ENCODE measurements around the gene STIM2. TPM values are rescaled to one million over a fixed set of nuclear protein-coding genes. Genes with fewer than 3 reads are reported as not detected.

STIM2 gene
- total and polyA plus RNA-seq, 2 donors (not counting 1 experiment from before 2014, with no cell fraction given) = 48.6 to 96.0 TPM

DNA sequence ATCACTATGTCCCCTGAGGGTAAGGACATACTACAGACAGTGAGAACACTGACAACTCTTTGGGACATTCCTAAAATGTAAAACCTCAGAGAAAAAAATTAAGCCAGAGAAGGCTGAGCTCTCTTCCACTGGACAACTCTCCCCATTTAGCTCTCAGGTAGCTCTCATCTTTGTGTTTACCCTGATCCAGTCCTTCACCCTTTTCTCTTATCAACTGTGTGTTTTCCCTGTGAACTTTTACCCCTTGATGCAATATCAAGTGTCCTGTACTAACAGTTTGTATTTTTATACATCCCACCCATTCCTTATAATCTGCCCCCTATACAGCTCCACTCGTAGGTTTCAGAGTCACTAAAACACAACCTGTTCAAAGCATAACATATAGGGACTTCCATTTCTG lies 182.6 kb downstream of the STIM2 start:
- no peak for DNase-seq
- intact Hi-C loops (cut with micrococcal nuclease) = no loop called here
- no CpG with 5 or more reads among the region's 1 CpG for WGBS (ENCODE audit: insufficient coverage)
- H4K20me1 ChIP-seq (ENCODE audit: control insufficient read depth, insufficient read depth, low read length, poor library complexity, severe bottlenecking) = no peaks in the 10 kb centered on the region
- peaks cover 0 to 8% (median 0%) of the 10 kb centered on the region in 4 experiments for H3K27me3 ChIP-seq (replicated peaks in 1 of 4; ENCODE audit: control extremely low read depth in 1 of 4, control insufficient read depth in 3 of 4, insufficient read depth in 4 of 4, low read length in 3 of 4)
- peaks cover 4 to 13% (median 10%) of the 10 kb centered on the region in 3 donors for H3K9me3 ChIP-seq (ENCODE audit: control extremely low read depth in 1 of 3, control insufficient read depth in 2 of 3, insufficient read depth in 1 of 3, low read length in 2 of 3)
- H3K27ac ChIP-seq (ENCODE audit: low read length in 2 of 2) = no peak overlapping the region
- H3K4me3 Mint-ChIP-seq = no peak overlapping the region
- no peaks in the 10 kb centered on the region for H3K79me2 ChIP-seq (ENCODE audit: control insufficient read depth, insufficient read depth, low read length)
- H3K9ac ChIP-seq (ENCODE audit: low read length) = no peak overlapping the region
- H3K27me3 Mint-ChIP-seq = peaks cover 33% of the 10 kb centered on the region
- no peak overlapping the region for H3K27ac Mint-ChIP-seq
- no peak for TF ChIP-seq EZH2 (IDR thresholded peaks at IDR 0.05; ENCODE audit: borderline replicate concordance, insufficient read depth, low read depth, low read length, poor library complexity, severe bottlenecking)
- TF ChIP-seq, protein P1, sequence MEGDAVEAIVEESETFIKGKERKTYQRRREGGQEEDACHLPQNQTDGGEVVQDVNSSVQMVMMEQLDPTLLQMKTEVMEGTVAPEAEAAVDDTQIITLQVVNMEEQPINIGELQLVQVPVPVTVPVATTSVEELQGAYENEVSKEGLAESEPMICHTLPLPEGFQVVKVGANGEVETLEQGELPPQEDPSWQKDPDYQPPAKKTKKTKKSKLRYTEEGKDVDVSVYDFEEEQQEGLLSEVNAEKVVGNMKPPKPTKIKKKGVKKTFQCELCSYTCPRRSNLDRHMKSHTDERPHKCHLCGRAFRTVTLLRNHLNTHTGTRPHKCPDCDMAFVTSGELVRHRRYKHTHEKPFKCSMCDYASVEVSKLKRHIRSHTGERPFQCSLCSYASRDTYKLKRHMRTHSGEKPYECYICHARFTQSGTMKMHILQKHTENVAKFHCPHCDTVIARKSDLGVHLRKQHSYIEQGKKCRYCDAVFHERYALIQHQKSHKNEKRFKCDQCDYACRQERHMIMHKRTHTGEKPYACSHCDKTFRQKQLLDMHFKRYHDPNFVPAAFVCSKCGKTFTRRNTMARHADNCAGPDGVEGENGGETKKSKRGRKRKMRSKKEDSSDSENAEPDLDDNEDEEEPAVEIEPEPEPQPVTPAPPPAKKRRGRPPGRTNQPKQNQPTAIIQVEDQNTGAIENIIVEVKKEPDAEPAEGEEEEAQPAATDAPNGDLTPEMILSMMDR (IDR thresholded peaks at IDR 0.05) = no peak
- H3K4me1 ChIP-seq (ENCODE audit: control insufficient read depth in 2 of 2, insufficient read depth in 2 of 2, low read length in 2 of 2) = peaks cover 9 to 10% of the 10 kb centered on the region in 2 donors
- no peaks in the 10 kb centered on the region for H3K36me3 ChIP-seq (replicated peaks in 1 of 2; ENCODE audit: control extremely low read depth in 1 of 2, control insufficient read depth in 1 of 2, extremely low read depth in 1 of 2, insufficient read depth in 2 of 2, low read length in 1 of 2)
- peaks cover 11% of the 10 kb centered on the region for H3K4me1 Mint-ChIP-seq
- ATAC-seq (ENCODE audit: low read depth) = no peak
- CTCF ChIA-PET = no interaction called here
- POLR2A ChIA-PET = no interaction called here
- no peak overlapping the region for H3K4me3 ChIP-seq (ENCODE audit: control extremely low read depth in 1 of 5, extremely low read depth in 1 of 5, insufficient read depth in 1 of 5, low read depth in 2 of 5, low read length in 4 of 5)
- H2AFZ ChIP-seq (ENCODE audit: insufficient read depth, low read depth, low read length, poor library complexity, severe bottlenecking) = no peak overlapping the region
- peaks cover 2% of the 10 kb centered on the region for H3K9me3 Mint-ChIP-seq (ENCODE audit: insufficient read depth)
- no peak overlapping the region for H3K4me2 ChIP-seq (replicated peaks; ENCODE audit: low read depth, low read length, poor library complexity, severe bottlenecking)

DNA sequence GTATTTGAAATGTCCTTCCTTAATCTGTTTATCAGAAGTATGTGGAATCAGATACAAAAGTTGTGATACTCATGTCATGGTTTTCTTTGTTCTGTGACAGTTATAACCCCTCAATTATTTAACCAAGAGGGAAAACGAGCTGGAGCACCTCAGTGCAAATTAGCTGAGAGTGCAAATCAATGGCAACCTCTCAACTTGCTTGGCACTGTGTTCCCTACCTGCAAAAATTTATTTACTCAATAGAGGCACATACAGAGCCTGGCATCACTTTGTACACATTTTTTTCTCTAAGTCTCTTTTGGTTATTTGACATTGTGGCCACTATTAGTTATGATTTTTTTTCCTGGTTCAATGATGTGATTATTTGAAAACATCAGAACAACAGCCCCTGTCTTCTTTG lies 186.2 kb downstream of the STIM2 start:
- ATAC-seq (ENCODE audit: low read depth) = no peak
- H3K4me1 Mint-ChIP-seq = peaks cover 8% of the 10 kb centered on the region
- CTCF ChIA-PET = interaction anchor here (0.8 kb wide), 1 partner anchor 8 kb away, joined by 3 read pairs; no protein-coding TSS in a partner anchor
- H3K27ac Mint-ChIP-seq = no peak overlapping the region
- H3K9me3 Mint-ChIP-seq (ENCODE audit: insufficient read depth) = peaks cover 2% of the 10 kb centered on the region
- H3K4me1 ChIP-seq (ENCODE audit: control insufficient read depth in 2 of 2, insufficient read depth in 2 of 2, low read length in 2 of 2) = peaks cover 7% of the 10 kb centered on the region in 2 donors
- peaks cover 3 to 13% (median 5%) of the 10 kb centered on the region in 3 donors for H3K9me3 ChIP-seq (ENCODE audit: control extremely low read depth in 1 of 3, control insufficient read depth in 2 of 3, insufficient read depth in 1 of 3, low read length in 2 of 3)
- WGBS (ENCODE audit: insufficient coverage) = no CpG with 5 or more reads among the region's 1 CpG
- no peak overlapping the region for H3K4me2 ChIP-seq (replicated peaks; ENCODE audit: low read depth, low read length, poor library complexity, severe bottlenecking)
- H3K27ac ChIP-seq (ENCODE audit: low read length in 2 of 2) = no peak overlapping the region
- TF ChIP-seq EZH2 (IDR thresholded peaks at IDR 0.05; ENCODE audit: borderline replicate concordance, insufficient read depth, low read depth, low read length, poor library complexity, severe bottlenecking) = no peak
- TF ChIP-seq, protein P1 (IDR thresholded peaks at IDR 0.05) = no peak
- no peak overlapping the region for H2AFZ ChIP-seq (ENCODE audit: insufficient read depth, low read depth, low read length, poor library complexity, severe bottlenecking)
- no peaks in the 10 kb centered on the region for H3K36me3 ChIP-seq (replicated peaks in 1 of 2; ENCODE audit: control extremely low read depth in 1 of 2, control insufficient read depth in 1 of 2, extremely low read depth in 1 of 2, insufficient read depth in 2 of 2, low read length in 1 of 2)
- H3K79me2 ChIP-seq (ENCODE audit: control insufficient read depth, insufficient read depth, low read length) = no peaks in the 10 kb centered on the region
- H3K27me3 Mint-ChIP-seq = peaks cover 40% of the 10 kb centered on the region
- no peaks in the 10 kb centered on the region for H4K20me1 ChIP-seq (ENCODE audit: control insufficient read depth, insufficient read depth, low read length, poor library complexity, severe bottlenecking)
- no peak overlapping the region for H3K4me3 Mint-ChIP-seq
- no peak for DNase-seq
- POLR2A ChIA-PET = no interaction called here
- H3K4me3 ChIP-seq (ENCODE audit: control extremely low read depth in 1 of 5, extremely low read depth in 1 of 5, insufficient read depth in 1 of 5, low read depth in 2 of 5, low read length in 4 of 5) = no peak overlapping the region
- H3K9ac ChIP-seq (ENCODE audit: low read length) = no peak overlapping the region
- H3K27me3 ChIP-seq (replicated peaks in 1 of 4; ENCODE audit: control extremely low read depth in 1 of 4, control insufficient read depth in 3 of 4, insufficient read depth in 4 of 4, low read length in 3 of 4) = peaks cover 0 to 22% (median 8%) of the 10 kb centered on the region in 4 experiments
- intact Hi-C loops (cut with micrococcal nuclease) = no loop called here

Measured in B cell (primary cell).